IPS-15b (cell line): Measurements from ENCODE around the gene TMEM200B.
"Not testable (repeated sequence)": the region's sequence is repeated elsewhere in the genome, so short reads cannot be mapped to it uniquely, and the experiment has no call there.

Source experiments
- H3K27me3 ChIP-seq: one replicate; pipeline ENCODE4 v1.6.1; 2013; ENCODE audit warnings: low read length; ENCODE audit not compliant: control insufficient read depth, insufficient read depth
- H3K36me3 ChIP-seq: one replicate; pipeline ENCODE4 v1.6.1; 2013; ENCODE audit warnings: low read length; ENCODE audit not compliant: control insufficient read depth, insufficient read depth
- H3K4me1 ChIP-seq: one replicate; pipeline ENCODE4 v1.6.1; 2013; ENCODE audit warnings: mild to moderate bottlenecking, low read length; ENCODE audit not compliant: control insufficient read depth, insufficient read depth
- H3K4me3 ChIP-seq: one replicate; pipeline ENCODE4 v1.5.1; 2013; ENCODE audit warnings: low read depth, low read length
- H3K9ac ChIP-seq: one replicate; pipeline ENCODE4 v1.6.1; 2013; ENCODE audit warnings: low read depth, mild to moderate bottlenecking, low read length
- H3K9me3 ChIP-seq: one replicate; pipeline ENCODE4 v1.6.1; 2013; ENCODE audit warnings: mild to moderate bottlenecking, low read length; ENCODE audit not compliant: control insufficient read depth, insufficient read depth

Gene TMEM200B

DNA sequence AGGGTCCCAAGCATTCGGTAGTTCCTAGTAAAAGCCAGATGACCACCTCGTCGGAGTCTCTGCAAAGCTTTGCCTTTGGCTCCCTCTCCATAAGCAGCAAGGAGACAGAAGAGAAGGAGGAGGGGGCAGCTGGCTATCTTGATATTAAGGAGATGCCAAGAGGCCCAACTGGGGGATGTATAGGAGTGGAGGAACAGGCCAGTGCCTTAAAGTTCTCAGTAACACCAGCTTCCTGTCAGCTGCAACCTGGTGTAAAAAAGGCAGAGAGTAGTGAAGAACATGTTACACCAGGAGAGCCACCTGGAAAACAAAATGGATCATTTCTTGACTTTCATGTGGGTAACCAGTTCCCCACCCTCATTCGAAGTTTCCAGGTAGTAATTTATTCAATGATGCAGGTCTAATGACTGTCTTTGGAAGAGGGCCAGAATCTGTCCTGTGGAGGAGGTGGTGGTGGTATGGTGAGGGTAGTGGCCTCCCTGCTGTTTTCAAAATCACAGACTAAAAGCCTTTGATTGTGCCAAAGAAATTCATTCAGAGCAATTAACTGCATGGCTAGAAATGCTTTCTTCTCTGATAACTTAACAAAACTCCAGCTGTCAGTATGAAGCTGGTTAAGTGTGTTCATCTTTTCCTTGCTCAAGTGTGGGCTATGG lies 27.3 kb downstream of the TMEM200B start:
- H3K4me1 ChIP-seq: no peaks in the 10 kb centered on the region
- no peaks in the 10 kb centered on the region for H3K9me3 ChIP-seq
- no peak overlapping the region for H3K4me3 ChIP-seq
- H3K27me3 ChIP-seq: no peaks in the 10 kb centered on the region
- no peaks in the 10 kb centered on the region for H3K36me3 ChIP-seq
- no peak overlapping the region for H3K9ac ChIP-seq

DNA sequence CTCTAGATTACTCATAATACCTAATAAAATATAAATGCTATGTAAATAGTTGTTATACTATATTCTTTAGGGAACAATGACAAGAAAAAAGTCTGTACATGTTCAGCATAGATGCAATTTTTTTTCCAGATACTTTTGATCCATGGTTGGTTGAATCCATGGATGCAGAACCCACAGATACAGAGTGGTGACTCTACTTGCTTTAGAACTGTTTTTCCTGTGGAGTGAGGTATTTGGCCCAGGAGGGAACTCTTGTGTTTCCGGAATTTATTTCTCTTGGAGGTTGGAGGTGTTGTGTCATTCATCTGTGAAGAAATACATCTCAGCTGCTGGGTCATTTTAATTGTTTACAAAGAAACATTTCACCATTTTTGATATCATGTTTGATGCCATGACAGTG lies 28.7 kb downstream of the TMEM200B start:
- Histone ChIP-seq H3K4me1 (no peaks in the 10 kb centered on the region), H3K9me3 (no peaks in the 10 kb centered on the region), H3K36me3 (no peaks in the 10 kb centered on the region), H3K27me3 (no peaks in the 10 kb centered on the region), H3K9ac (no peak overlapping the region), H3K4me3 (no peak overlapping the region)

DNA sequence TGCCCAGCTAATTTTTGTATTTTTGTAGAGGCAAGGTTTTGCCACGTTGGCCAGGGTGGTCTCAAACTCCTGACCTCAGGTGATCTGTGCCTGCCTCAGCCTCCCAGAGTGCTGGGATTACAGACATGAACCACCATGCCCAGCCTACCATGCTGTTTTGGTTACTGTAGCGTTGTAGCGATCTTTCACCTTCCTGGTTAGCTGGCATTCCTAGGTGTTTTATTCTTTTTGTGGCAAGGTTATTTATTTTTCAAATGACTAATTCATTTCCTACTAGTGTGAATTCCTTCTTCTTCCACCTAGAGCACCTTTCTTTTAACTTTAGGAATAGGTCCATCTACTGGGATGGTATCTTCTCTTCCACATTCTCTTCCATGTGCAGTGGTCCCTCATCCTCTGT lies 29.3 kb downstream of the TMEM200B start:
- Histone ChIP-seq H3K9ac (no peak overlapping the region), H3K36me3 (no peaks in the 10 kb centered on the region), H3K9me3 (no peaks in the 10 kb centered on the region), H3K27me3 (no peaks in the 10 kb centered on the region), H3K4me3 (no peak overlapping the region), H3K4me1 (no peaks in the 10 kb centered on the region)

DNA sequence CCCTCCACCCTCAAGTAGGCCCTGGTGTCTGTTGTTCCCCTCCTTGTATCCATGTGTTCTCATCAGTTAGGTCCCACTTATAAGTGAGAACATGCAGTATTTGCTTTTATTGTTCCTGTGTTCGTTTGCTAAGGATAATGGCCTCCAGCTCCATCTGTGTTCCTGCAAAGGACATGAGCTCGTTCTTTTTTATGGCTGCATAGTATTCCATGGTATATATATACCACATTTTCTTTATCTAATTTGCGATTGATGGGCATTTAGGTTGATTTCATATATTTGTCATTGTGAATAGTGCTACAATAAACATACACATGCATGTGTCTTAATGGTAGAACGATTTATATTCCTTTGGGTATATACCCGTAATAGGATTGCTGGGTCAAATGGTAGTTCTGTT lies 31.0 kb downstream of the TMEM200B start:
- not testable (repeated sequence) for H3K9ac ChIP-seq, H3K4me1 ChIP-seq, H3K36me3 ChIP-seq, H3K27me3 ChIP-seq, H3K4me3 ChIP-seq, H3K9me3 ChIP-seq

DNA sequence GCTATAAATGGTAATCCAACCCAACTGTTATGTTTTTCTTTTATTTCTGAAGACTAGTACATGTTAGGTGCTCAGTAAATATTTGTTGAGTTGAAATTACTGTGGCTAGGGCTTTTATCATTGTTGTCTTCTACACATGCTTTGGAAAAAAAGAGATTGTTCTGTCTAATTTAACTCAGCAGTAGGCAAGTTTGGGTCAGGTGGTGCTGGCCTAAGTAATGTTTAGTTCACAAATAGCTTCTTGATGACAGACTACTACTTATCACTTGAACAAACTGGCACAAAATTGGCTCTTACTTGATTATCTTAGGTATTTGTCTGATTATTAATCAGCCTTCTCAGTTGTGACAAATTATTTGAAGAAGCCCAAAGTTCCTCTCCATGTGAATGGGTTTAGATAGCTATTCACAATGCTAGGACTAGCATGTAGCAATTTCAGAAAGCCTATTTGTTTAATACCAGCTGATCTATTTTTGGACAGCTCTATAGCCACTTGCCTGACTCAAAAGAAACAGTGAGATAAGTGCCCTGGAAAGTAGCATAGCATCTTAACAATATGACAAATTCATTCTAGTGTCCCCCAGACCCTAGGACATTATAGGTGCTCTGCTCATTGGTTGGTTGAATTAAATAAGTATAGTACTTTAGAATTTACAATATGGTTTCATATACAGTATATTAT lies 32.6 kb downstream of the TMEM200B start:
- H3K36me3 ChIP-seq: no peaks in the 10 kb centered on the region

DNA sequence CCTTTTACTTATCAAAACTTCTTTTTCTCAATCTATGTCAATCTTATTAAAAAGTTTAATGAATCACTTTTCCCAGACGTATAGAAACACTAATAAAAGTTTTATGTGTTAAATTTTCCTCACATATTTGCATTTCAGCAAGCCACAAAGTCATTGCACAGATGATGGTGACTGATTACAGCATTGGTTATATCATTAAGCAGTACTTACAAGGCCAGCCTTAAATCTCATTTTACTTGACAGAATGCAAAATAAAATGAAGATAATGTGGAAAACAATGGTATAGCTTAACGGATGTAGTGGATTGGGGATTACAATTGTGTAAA lies 39.5 kb downstream of the TMEM200B start:
- no peak overlapping the region for H3K4me3 ChIP-seq
- no peak overlapping the region for H3K9ac ChIP-seq
- no peaks in the 10 kb centered on the region for H3K36me3 ChIP-seq
- H3K4me1 ChIP-seq: no peaks in the 10 kb centered on the region
- H3K9me3 ChIP-seq: no peaks in the 10 kb centered on the region
- no peaks in the 10 kb centered on the region for H3K27me3 ChIP-seq

More for the DNA sequence above, 32.6 kb downstream of the TMEM200B start:
- Histone ChIP-seq H3K4me1 (no peaks in the 10 kb centered on the region), H3K27me3 (no peaks in the 10 kb centered on the region), H3K4me3 (no peak overlapping the region), H3K9ac (no peak overlapping the region), H3K9me3 (no peaks in the 10 kb centered on the region)

DNA sequence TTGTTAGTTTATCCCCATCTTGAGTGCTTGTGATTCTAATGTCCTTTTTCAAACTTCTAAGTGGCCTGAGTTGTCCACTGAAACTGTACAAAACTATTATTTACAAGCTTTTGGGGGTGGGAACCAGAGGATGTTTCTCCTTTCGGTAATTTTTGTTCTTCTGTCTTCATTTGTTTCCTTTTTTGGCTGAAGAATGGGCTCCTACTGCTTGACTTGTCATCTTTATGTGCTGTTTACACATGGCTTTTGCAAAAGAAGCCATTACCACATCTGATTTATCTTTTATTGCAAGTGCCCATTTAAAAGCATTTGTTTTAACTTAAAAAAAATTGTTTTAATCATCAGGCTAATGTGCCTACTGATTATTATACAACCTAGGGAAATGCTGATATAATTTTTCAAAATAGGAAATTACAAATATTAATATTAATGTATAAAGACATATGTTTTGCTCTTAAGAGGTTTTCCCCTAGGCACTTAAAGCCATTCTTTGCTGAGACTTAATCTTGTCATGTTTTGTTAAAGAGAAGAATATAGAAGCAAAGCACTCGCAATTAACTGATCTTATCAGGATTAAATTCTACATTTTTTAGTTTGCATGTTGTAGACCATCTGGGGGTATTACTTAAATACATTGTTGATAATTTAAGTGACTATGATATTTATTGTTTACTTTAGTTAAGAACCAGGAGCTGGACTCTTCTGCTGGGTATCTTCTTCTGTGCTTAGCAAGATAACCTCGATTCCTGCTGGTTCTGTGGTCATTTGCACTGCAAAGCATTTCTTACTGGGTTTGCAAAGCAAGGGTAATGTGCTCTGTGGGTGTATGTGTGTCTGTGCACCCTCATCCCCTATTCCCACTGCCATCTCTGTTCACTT lies 40.1 kb downstream of the TMEM200B start:
- Histone ChIP-seq H3K4me3 (no peak overlapping the region), H3K9ac (no peak overlapping the region), H3K9me3 (no peaks in the 10 kb centered on the region), H3K36me3 (no peaks in the 10 kb centered on the region), H3K4me1 (no peaks in the 10 kb centered on the region), H3K27me3 (no peaks in the 10 kb centered on the region)

DNA sequence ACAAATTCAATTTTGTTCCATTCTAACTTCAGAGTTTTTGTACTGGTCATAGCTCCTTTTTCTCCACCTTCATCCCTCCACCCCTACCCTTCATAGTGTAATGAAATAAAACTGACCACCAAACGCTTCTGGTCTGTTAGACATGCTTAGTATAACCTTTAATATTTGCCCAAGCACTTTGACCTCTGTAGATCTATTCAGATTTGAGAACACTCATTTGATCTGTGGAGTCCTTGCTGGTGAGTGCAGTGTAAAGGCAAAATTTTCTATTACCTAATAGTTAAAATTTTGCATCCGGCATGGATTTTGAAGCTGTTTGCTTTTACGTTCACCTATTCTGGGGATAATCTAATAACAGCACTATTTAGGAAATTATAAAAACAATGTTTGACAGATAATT lies 41.2 kb downstream of the TMEM200B start:
- Histone ChIP-seq H3K4me1 (no peaks in the 10 kb centered on the region), H3K9me3 (no peaks in the 10 kb centered on the region), H3K36me3 (no peaks in the 10 kb centered on the region), H3K9ac (no peak overlapping the region), H3K4me3 (no peak overlapping the region), H3K27me3 (no peaks in the 10 kb centered on the region)

DNA sequence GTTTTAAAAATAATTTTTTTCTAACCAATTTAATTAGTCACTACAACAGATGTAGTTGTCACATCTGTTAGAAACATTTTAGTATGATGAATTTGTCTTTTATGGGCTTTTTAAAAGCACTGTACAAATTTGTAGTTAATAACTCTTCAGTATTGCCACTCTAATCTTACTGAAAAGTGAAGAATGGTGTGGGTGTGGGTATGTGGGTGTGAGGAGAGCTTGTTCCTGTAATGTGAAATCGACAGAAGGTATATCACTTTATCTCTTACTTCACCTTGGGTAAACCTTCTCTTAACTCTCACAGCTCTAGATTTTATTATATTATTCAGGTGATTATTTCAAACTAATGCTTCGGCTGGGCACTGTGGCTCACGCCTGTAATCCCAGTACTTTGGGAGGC lies 42.5 kb downstream of the TMEM200B start:
- Histone ChIP-seq H3K9ac (no peak overlapping the region), H3K36me3 (no peaks in the 10 kb centered on the region), H3K4me3 (no peak overlapping the region), H3K9me3 (no peaks in the 10 kb centered on the region), H3K27me3 (no peaks in the 10 kb centered on the region), H3K4me1 (no peaks in the 10 kb centered on the region)

DNA sequence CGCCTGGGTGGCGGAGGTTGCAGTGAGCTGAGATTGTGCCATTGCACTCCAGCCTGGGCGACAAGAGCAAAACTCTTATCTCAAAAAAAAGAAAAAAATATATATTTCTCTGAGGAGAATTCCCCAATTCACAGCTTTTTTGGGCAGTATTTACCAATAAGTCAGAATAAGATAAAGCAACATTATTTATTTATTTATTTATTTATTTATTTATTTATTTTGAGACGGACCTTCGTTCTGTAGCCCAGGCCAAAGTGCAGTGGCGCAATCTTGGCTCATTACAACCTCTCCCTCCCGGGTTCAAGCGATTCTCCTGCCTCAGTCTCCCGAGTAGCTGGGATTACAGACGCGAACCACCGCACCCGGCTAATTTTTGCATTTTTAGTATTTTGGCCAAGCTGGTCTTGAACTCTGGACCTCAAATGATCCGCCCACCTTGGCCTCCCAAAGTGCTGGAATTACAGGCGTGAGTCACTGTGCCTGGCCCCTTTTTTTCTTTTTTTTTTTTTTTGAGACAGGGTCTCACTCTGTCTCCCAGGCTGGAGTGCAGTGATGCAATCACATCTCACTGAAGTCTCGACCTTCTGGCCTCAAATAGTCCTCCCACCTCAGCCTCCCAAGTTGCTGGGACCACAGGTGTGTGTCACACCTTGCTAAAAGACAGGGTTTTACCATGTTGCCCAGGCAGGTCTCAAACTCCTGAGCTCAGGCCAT lies 43.6 kb downstream of the TMEM200B start:
- not testable (repeated sequence) for H3K36me3 ChIP-seq, H3K9ac ChIP-seq, H3K27me3 ChIP-seq, H3K4me3 ChIP-seq, H3K9me3 ChIP-seq, H3K4me1 ChIP-seq

DNA sequence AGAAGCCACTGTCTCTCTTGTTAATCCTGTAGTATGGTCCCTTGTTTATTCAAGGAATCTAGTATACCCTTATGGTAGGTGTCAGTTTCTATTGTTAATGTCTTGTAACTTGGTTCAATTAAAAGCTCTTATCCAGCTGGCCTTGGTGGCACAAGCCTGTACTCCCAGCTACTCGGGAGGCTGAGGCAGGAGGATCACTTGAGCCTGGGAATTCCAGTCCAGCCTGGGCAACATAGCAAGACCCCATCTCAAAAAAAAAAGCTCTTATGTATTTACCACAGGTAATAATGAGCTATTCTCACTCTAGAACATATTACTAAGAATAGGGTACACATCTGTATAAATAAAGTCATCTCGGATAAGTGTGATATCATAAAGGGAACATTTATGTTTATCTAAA lies 46.5 kb downstream of the TMEM200B start:
- Histone ChIP-seq H3K9me3 (no peaks in the 10 kb centered on the region), H3K9ac (no peak overlapping the region), H3K4me1 (no peaks in the 10 kb centered on the region), H3K36me3 (no peaks in the 10 kb centered on the region), H3K4me3 (no peak overlapping the region), H3K27me3 (no peaks in the 10 kb centered on the region)
